AG09319 (cell line): Measurements from ENCODE around the gene ZDBF2.

Experiments
- DNase-seq: peaks from one replicate; pipeline ENCODE4 v3.0.0-alpha.2; 2010; ENCODE audit warnings: low read depth; ENCODE audit errors: extremely low read depth
- TF ChIP-seq, protein P1 (sequence below): IDR thresholded peaks from 2 replicates; pipeline ENCODE4 v1.5.1; 2011; ENCODE audit warnings: low read depth, mild to moderate bottlenecking, inconsistent platforms, low read length, moderate library complexity

The ZDBF2 gene

DNA sequence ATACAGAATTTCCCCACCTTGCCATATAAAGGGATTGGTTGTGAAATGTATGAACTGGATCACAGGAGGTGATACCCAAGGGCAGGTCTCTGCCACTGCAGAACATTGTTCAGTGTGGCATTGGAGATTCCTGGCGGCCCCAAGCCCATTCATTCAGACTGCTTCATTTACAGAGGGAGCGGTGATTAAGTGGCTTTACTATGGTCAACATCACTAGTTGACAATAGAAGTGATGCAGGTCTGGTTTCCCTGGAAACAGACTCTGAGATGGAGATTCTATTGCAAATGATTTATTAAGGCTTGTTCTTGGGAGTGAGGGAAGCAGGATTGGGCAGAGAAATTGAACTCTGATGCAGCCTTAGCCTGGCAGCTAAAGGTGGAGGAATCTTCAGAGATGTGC lies 62.4 kb downstream of the ZDBF2 start:
- no peak for DNase-seq
- TF ChIP-seq, protein P1, sequence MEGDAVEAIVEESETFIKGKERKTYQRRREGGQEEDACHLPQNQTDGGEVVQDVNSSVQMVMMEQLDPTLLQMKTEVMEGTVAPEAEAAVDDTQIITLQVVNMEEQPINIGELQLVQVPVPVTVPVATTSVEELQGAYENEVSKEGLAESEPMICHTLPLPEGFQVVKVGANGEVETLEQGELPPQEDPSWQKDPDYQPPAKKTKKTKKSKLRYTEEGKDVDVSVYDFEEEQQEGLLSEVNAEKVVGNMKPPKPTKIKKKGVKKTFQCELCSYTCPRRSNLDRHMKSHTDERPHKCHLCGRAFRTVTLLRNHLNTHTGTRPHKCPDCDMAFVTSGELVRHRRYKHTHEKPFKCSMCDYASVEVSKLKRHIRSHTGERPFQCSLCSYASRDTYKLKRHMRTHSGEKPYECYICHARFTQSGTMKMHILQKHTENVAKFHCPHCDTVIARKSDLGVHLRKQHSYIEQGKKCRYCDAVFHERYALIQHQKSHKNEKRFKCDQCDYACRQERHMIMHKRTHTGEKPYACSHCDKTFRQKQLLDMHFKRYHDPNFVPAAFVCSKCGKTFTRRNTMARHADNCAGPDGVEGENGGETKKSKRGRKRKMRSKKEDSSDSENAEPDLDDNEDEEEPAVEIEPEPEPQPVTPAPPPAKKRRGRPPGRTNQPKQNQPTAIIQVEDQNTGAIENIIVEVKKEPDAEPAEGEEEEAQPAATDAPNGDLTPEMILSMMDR = no peak

GRCh38 chr2:206337956-206338355 lies 63.5 kb downstream of the ZDBF2 start:
- TF ChIP-seq, protein P1 = no peak

GRCh38 chr2:206341396-206341795 lies 66.9 kb downstream of the ZDBF2 start:
- TF ChIP-seq, protein P1 = no peak
- DNase-seq = no peak

More at GRCh38 chr2:206337956-206338355, 63.5 kb downstream of the ZDBF2 start:
- DNase-seq = no peak

DNA sequence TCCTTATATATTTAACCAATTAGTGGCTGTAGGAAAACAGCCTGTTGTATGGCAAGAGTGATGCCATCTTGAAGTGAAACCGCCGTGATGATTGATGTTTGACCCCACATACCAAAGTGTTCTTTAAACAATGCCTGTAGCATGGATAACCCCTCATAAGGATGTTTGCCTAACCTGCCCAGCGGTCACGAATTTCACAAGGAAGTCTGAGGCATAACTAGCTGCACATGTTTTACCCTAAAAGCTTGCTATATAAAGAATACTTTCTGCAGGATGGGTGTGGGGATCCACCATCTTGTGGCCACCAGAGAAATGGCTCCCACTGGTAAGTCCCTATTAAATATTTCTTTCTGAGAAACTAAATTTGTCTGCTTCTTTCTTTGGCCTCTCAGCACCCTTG lies 68.7 kb downstream of the ZDBF2 start:
- TF ChIP-seq, protein P1 = no peak
- DNase-seq = no peak

GRCh38 chr2:206343816-206344215 lies 69.4 kb downstream of the ZDBF2 start:
- no peak for DNase-seq

GRCh38 chr2:206345606-206346005 lies 71.1 kb downstream of the ZDBF2 start:
- no peak for DNase-seq
- TF ChIP-seq, protein P1 = no peak

More at GRCh38 chr2:206343816-206344215, 69.4 kb downstream of the ZDBF2 start:
- TF ChIP-seq, protein P1 = no peak

DNA sequence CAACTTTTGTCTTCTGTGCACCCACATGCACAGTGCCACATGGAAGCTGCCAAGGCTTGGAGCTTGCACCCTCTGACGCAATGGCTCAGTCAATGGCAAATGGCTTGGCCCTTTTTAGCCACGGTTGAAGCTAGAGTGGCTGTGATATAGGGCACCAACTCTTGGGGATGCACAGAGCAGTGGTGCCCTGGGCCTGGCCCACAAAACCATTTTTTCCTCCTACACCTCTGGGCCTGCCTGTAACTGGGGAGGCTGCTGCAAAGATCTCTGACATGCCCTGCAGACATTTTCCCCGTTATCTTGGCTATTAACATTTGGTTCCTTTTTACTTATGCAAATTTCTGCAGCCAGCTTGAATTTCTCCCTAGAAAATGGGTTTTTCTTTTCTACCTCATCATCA lies 74.9 kb downstream of the ZDBF2 start:
- TF ChIP-seq, protein P1 = no peak
- no peak for DNase-seq
